MV-4-11 (cell line): ENCODE data around the gene AHRR.
"Not testable (repeated sequence)": the region's sequence is repeated elsewhere in the genome, so short reads cannot be mapped to it uniquely, and the experiment has no call there.

Experiments
- DNase-seq: peaks from one replicate; lab custom pipeline; 2025; lab: John Stamatoyannopoulos, UW

AHRR gene

GRCh38 chr5:321230-321725 lies at the start of gene AHRR:
AHRR (plus strand) TSS chr5:321714; CDS start chr5:343903, 22,189 bp downstream.
- no peak for DNase-seq

GRCh38 chr5:271828-272167 lies 49.7 kb upstream of the AHRR start:
- DNase-seq = not testable (repeated sequence)

- DNase-seq = not testable (repeated sequence)
These were observed 48.4 kb upstream of the AHRR start for GRCh38 chr5:273091-273490.

- peak; percentile 2 for DNase-seq
These were observed 48.0 kb upstream of the AHRR start for GRCh38 chr5:273491-273890.

- not testable (repeated sequence) for DNase-seq
These were observed 47.2 kb upstream of the AHRR start for GRCh38 chr5:274346-274745.

- DNase-seq = no peak
These were observed 42.9 kb upstream of the AHRR start for GRCh38 chr5:278646-279045.

- DNase-seq = not testable (repeated sequence)
These were observed 42.4 kb upstream of the AHRR start for GRCh38 chr5:279051-279665.

GRCh38 chr5:285991-286557 lies 35.4 kb upstream of the AHRR start:
- no peak for DNase-seq

- DNase-seq = not testable (repeated sequence)
These were observed 31.3 kb upstream of the AHRR start for GRCh38 chr5:290200-290599.

GRCh38 chr5:291345-291744 lies 30.2 kb upstream of the AHRR start:
- not testable (repeated sequence) for DNase-seq

- not testable (repeated sequence) for DNase-seq
These were observed 26.7 kb upstream of the AHRR start for GRCh38 chr5:294788-295187.

- DNase-seq = not testable (repeated sequence)
These were observed 25.3 kb upstream of the AHRR start for GRCh38 chr5:296207-296606.

- peak; percentile 80 for DNase-seq
These were observed 24.6 kb upstream of the AHRR start for GRCh38 chr5:296954-297353.

GRCh38 chr5:297448-297847 lies 24.1 kb upstream of the AHRR start:
- DNase-seq = not testable (repeated sequence)

GRCh38 chr5:297991-298736 lies 23.4 kb upstream of the AHRR start:
- not testable (repeated sequence) for DNase-seq

GRCh38 chr5:298737-299125 lies 22.8 kb upstream of the AHRR start:
- DNase-seq = no peak

- not testable (repeated sequence) for DNase-seq
These were observed 21.6 kb upstream of the AHRR start for GRCh38 chr5:299921-300320.

GRCh38 chr5:300691-301435 lies 20.7 kb upstream of the AHRR start:
- DNase-seq = not testable (repeated sequence)

GRCh38 chr5:302416-302815 lies 19.1 kb upstream of the AHRR start:
- not testable (repeated sequence) for DNase-seq

GRCh38 chr5:302966-303365 lies 18.5 kb upstream of the AHRR start:
- no peak for DNase-seq

- DNase-seq = not testable (repeated sequence)
These were observed 17.8 kb upstream of the AHRR start for GRCh38 chr5:303741-304140.

- no peak for DNase-seq
These were observed 16.5 kb upstream of the AHRR start for GRCh38 chr5:305050-305449.
